ENCODE measurements around the gene REPS2.
"Not testable (repeated sequence)": the region's sequence is repeated elsewhere in the genome, so short reads cannot be mapped to it uniquely, and the experiment has no call there.

The REPS2 gene

DNA sequence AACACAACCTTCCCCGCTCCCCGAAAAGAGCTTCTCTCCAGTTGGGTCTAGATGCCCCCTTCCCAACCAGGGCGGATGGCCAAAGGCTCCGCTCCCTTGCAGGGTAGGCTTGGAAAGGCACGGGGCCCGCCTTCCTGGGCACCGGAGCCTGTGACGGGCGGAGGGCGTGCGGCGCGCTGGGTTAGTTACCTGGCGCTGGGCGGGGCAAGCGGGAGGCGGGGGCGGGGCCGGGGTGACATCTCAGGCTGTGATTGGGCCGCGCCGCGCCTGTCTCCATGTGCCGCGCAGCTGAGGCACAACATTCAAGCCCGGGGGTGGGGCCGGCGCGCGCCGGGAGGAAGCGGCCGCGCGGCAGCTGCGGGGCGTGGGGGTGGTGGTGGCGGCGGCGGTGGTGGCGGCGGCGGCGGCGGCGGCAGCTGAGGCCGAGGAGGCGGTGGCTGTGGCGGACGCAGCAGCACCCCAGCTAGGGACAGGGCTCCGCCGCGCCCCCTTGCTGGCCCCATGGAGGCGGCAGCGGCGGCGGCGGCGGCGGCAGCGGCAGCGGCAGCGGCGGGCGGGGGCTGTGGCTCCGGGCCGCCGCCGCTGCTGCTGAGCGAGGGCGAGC, at the start of gene REPS2:
Gene REPS2, plus strand, starts transcription at position 298 of the 604 bp plus-strand sequence. Its CDS starts 204 bp downstream, at position 502.
- DNase-seq (ENCODE audit: low read depth in 2 of 2), result peak; percentile 55 to 65

DNA sequence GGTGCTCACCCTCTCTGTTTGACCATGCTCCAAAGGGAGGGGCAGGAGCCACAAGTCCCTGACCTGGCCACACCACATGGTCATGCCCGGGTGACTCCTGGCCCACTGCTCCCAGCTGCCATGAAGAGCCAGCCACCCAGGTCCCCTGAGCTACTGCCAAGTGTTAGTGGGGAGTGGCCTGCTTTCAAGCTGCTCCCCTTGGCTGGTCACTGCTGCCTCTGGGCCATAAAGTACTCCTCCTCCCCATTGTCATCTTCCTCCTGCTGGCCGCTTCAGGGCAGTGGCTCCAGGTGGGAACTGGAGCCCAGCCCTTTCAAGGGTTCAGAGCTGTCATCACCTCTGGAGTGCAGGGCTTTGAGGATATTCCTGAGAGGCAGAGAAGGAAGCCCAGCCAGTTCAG, 49.0 kb upstream of the REPS2 start:
- no peak for DNase-seq (ENCODE audit: low read depth in 2 of 2)

DNA sequence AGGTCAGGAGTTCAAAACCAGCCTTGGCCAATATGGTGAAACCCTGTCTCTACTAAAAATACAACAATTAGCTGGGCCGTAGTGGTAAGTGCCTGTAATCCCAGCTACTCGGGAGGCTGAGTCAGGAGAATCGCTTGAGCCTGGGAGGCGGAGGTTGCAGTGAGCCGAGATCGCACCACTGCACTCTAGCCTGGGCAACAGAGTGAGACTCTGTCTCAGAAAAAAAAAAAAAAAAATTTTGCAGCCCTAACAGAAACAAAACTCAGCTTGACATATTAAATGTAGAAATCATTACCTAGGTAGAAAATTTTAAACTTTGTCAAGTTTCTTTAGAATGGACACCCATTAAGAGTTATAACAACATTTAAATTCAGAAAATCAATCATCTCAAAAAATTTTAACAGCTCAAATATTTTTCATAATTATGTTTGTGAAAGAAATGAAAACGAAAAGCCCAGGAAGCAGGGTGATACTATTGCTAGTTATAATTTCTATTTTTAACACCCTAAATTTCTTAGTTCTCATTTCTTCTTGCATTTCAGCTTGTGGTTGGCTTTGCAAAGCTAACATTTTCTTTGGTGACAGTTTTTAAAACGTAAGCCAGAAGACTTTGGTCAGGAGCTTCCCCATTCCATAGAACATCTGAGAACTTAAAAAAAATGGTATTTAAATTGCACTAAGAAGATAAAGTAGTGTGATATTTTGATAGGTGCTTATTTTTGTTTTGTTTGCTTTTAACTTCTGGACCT, 43.0 kb upstream of the REPS2 start:
- no peak for DNase-seq (ENCODE audit: low read depth in 2 of 2)

DNA sequence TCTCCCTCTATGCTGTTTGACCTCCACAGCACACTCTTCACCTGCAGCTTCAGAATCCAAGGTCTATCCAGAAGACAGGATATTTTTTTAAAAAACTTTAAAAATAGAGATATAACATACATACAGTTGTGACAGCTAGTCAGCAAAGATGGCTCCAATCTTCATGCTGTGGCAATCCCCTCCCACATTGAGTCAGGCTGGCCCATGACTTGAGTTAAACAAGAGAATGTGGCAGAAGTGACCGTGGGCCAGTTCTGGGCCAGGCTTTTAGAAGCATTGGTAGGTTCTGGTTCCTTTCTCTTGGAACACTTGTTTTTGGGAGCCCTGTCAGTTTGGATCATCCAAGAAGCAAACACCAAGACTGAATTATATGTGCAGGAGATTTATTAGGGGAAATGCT, 36.1 kb upstream of the REPS2 start:
- no peak for DNase-seq (ENCODE audit: low read depth in 2 of 2)

DNA sequence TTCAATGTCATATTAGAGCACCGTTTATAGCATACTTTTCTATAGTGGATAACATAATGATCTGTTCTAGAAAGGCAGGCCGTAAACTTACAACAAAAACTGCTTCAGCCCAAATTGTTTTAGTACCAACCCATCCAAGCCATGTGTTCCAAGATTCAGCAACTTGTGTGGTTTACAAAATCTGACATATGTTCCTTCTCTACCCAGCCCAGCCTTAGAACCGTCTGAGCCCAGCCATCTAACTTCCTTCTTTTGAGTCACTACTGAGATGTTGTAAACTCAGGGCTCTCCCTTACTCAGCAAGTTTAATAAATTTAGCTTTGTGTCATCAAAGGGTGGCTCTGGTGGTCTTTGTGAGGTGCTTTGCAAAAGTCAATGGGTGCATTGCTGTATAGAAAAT, 32.4 kb upstream of the REPS2 start:
- no peak for DNase-seq (ENCODE audit: low read depth in 2 of 2)

DNA sequence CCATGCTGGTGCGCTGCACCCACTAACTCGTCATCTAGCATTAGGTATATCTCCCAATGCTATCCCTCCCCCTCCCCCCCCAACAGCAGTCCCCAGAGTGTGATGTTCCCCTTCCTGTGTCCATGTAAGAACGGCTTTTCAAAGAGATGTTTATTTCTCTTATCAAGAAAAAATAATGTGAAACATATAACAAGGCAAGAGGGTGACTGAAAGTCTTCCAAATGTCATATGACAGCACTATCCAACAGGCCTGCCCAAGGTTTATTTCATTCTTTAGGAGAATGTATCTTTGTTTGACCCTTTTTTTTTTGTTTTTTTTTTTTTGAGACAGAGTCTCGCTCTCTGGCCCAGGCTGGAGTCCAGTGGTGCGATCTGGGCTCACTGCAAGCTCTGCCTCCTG, 29.9 kb upstream of the REPS2 start:
- no peak for DNase-seq (ENCODE audit: low read depth in 2 of 2)

DNA sequence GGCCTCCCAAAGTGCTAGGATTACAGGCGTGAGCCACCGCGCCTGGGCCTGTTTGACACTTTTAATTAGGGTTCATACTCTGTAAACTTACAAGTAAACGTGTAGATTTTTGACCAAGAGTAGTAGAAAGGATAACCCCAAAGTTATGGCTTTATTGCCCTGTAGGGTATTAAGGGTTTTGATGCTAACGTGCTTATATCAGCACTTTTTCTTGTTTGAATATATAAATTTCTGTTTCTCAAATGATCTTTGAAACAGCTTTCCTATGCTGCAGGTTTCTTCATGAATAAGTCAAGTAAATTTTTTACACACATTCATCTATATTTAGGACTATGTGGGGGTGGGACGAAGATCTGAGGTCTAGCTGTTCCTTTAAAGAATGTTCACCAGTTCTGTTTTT, 29.3 kb upstream of the REPS2 start:
- DNase-seq (ENCODE audit: low read depth in 2 of 2), result no peak

DNA sequence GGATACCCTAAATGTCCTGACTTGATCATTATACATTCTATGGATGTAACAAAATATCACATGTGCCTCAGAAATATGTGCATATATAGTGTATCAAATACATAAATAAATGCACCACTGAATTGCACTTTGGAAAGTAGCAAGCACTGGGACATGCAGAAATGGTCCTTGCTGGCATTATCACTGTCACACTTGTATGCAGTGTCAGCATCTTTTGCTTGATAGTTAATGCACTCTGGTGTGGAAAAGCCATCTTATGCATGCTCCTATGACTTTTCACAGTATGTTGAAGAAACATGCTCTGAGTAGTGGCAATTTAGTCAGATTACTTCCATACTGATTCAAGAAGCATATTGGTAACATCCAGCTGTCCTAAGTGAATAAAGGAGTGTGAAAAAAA, 27.5 kb upstream of the REPS2 start:
- no peak for DNase-seq (ENCODE audit: low read depth in 2 of 2)

DNA sequence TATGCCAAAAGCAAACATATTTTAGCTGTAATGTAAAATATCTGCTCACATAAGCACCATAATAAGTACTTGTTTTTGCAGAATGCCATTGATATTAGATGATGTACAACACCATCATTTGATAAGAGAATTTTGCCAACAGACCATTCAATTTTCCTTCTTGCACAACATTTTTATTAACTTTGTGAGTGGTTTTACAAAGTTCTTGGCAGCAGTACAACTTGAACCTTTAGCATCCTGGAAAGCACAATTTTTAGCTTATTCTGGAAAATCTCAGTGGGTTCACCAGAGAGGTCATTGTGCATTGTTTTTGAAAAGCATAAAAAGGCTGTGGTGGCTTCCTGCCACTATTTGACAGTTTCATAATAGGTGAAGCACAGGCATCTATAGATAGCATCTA, 26.4 kb upstream of the REPS2 start:
- no peak for DNase-seq (ENCODE audit: low read depth in 2 of 2)

DNA sequence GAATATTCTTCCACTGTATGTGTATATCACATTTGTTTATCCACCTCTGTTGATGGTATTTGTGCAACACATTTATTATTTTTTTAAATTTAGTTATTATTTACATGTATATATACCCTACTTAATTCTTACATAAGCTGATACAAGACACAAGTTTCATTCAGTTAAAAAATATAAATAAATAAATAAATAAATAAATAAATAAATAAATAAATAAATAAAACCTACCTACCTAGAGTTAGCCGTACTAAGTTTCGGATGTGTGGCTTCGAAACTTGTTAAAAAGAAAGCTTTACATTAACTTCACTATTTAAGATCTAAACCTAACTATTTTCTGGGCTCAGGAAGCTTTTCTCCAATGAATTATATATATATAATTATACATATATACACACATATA, 23.3 kb upstream of the REPS2 start:
- DNase-seq (ENCODE audit: low read depth in 2 of 2), result no peak

DNA sequence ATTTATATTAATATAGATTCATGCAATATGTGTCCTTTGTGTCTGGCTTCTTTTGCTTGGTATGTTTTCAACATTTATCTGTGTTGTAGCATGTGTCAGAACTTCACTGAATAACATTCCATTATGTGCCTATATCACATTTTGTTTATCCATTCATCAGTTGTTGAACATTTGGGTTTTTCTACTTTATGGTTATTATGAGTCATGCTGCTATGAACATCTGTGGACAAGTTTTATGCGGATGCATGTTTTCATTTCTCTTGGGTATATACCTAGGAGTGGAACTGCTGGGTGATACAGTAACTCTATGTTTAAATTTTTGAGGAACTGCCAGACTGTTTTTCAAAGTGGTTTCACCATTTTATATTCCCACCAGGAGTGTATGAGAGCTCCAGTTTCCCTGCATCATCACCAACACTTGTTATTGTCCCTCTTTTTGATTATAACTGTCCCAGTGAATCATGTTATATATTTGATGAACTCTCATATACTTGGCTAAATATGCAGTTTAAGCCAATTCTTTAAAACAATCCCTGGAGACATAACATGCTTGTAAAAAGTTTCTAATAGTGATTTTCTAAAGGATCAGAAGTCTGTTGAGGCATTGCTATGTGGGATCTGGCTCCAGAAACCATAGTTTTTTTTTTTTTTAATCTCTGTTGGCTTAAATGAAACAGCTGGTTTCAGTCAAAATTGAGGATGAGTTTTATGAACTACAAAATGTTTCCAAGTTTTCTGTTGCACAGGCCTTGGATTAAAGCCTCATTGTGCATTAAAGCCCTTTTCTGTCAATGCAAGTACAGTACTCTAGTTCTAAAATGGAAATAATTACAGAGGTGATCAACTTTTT, 21.6 kb upstream of the REPS2 start:
- no peak for DNase-seq (ENCODE audit: low read depth in 2 of 2)

DNA sequence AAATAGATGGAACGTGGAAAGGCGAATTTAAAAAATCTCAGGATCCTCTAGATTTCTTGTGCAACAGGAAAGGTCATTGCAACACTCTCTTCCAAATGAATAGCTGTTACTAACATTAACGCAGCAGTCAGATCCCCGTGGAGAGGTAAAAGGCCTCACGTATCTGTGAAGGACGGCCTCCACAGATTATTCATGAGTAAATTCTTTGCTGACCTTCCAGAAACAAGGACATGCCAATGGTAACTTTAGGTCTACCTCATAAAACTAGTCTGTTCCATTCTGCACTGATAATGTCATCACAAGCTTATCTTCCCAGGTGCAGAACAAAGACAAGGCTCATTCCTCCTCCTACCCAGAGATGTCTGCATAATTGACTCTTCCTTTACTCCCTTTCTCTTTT, 16.1 kb upstream of the REPS2 start:
- no peak for DNase-seq (ENCODE audit: low read depth in 2 of 2)

DNA sequence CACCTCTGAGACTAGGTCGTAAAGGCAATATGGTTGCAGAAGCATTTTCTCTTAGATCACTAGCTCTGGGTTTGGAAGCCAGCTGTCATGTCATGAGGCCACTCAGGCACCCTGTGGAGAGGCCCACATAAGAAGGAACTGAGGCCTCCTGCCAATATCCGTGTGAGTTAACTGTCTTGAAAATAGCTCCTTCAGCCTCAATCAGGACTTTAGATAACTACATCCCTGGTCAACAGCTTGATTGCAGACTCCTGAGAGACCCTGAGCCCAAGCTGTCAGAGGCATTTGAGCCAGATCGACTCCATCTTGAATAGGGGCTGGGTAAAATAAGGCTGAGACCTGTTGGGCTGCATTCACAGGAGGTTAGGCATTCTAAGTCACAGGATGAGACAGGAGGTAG, 15.1 kb upstream of the REPS2 start:
- no peak for DNase-seq (ENCODE audit: low read depth in 2 of 2)

DNA sequence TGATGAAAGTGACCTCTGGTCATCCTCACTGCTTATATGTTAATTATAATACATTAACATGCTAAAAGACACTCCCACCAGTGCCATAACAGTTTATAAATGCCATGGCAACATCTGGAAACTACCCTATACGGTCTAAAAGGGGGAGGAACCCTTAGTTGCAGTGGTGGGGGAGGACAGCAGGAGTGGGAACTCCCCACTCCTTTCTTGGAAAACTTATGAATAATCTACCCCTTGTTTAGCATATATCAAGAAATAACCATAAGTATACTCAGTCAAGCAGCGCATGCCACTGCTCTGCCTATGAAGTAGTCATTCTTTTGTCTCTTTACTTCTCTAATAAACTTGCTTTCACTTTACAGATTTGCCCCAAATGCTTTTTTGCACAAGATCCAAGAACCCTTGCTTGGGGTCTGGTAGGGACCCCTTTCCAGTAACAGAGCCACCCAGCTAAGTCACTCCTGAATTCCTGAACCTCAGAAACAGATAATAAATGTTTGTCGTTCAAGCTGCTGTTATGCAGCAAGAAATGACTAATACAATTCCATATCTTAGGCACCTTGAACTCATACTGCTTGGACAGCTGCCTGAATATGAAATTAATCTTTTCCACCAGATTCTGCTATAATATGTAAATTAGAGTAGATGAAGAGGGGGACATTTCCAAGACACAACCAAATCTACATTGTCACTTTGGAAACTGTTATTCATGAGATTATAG, 14.4 kb upstream of the REPS2 start:
- DNase-seq (ENCODE audit: low read depth in 2 of 2), result no peak

DNA sequence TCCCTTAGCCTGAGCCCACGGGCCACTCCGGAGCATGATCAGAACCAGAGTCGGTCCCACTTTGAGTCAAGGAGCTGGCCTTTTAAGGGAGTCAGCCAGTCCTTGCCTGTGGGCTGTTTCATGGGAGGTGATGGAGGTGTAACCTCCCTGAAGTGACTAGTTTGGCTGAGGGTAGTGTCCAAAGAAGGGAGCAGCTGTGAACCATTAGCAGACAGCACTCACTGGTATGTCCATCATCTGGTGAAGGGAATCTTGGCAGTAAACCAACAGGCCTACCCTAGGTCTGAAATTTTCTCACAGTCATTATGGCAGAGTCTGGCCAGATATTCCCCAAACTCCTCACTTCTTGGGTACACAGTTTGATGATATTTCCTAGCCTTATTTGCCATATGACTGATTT, 12.3 kb upstream of the REPS2 start:
- DNase-seq (ENCODE audit: low read depth in 2 of 2), result no peak

DNA sequence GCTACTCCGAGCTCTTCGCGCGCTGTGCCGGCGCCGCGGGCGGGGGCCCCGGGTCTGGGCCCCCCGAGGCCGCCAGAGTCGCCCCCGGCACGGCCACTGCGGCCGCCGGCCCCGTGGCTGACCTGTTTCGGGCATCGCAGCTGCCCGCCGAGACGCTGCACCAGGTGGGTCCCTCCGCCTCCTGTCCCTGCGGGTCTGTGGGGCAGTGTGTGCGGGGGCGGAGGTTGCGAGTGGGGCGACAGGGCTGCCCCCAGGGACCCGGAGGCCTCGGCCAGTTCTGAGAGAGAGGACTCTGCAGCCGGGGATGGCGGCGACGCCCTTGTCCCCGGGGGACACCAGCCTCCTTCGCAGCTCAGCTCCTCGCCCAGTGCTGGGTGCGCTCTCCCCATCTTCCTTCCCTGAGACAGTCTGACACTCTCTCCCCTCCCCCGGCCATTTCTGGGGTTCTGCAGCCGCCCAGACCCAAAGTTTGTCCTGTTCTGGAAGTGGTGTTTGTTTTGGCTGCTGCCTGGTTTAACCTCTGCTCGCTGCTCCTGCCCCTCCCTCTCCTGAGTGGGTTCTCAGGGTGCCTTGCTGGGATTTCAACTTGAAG, 609 bp downstream of the REPS2 start:
- no peak for DNase-seq (ENCODE audit: low read depth in 2 of 2)

DNA sequence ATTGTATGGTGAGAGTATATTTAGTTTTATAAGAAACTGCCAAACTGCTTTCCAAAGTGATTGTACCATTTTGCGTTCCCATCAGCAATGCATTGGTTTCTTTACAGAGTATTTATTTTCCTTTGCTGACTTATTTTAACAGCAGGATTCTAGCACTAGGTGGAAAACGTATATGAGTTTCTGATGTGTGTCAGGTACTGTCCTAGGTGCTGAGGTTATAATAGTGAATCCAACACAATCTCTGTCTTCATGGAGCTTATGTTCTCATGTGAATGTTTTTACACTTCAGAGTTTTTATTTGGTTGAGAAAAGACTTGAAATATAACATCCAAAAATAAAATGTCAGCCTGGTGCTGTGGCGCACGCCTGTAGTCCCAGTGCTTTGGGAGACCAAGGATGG, 4.0 kb downstream of the REPS2 start:
- no peak for DNase-seq (ENCODE audit: low read depth in 2 of 2)

DNA sequence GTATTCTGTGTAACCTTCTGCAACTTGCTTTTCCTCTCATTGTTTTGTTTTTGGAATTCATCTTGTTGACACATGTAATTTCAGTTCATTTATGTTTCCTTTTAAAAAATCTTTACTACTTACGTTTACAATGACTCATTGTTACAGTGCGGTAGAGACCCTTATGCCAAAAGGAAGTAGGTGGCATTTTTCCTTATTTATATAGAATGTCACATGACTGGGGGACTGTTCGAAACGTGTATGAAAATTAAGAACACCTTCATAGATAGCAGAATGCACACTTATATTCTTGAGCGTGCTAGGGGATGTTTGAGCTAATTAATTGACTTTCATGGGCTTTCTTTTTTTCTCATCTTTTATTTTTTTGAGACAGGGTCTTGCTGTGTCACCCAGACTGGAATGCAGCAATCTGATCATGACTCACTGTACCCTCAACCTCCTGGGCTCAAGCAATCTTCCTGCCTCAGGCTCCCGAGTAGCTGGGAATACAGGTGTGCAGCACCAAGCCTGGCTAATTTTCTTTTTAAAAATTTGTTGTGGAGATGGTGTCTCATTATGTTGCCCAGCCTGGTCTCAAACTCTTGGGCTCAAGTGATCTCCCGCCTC, 7.3 kb downstream of the REPS2 start:
- no peak for DNase-seq (ENCODE audit: low read depth in 2 of 2)

DNA sequence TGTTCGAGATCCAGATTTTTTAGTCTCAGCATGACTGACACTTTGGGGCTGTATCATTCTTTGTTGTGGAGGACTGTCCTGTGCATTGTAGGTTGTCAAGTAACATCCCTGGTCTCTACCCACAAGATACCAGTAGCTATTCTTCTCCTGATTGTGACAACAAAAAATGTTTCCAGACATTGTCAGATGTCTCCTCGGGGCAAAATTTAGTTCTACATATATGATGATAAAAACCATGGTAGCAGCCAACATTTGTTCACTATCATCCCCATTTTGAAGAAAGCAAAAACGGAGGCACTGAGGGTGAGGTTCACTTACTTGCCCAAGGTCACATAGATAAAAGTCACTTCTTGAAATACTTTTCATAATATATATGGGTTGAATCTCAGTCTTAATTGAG, 11.3 kb downstream of the REPS2 start:
- no peak for DNase-seq (ENCODE audit: low read depth in 2 of 2)

DNA sequence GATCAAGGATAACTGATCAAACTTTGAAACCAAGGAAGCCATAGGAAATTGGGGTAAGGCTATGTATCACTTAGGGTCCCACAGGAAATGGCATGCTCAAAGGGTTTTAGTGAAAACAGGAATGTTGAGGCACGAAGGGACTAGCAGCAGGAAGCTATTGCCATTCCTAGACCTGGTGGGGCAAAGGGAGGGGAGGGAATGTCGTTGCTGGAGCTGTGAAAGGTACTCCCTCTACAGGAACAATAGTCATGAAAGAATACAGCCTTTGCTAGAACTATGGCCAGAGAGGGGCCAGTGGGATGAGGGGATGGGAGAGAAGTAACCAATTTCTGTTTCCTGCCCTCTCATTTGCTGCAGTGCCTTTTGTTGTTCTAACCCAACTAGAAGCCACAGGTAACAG, 11.9 kb downstream of the REPS2 start:
- no peak for DNase-seq (ENCODE audit: low read depth in 2 of 2)

DNA sequence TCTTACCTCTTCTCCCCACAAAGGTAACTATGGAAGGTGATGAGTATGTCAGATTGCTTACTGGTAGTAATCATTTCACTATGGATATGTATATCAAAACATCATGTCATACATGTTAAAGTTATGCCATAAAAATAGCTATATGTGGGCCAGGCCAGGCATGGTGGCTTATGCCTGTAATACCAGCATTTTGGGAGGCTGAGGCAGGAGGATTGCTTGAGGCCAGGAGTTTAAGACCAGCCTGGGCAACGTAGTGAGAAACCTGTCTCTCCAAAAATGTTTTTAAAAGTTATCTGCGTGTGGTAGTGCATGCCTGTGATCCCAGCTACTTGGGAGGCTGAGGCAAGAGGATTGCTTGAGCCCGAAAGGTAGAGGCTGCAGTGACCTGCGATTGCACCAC, 16.2 kb downstream of the REPS2 start:
- not testable (repeated sequence) for DNase-seq (ENCODE audit: low read depth in 2 of 2)
